Activated CD4-positive, alpha-beta T cell treated with anti-CD3 and anti-CD28 coated beads, Interleukin-2, amount 10 ng/mL, durations not matched to agents 24 days and 14 days (primary cell): ENCODE results near the gene MED12L. TPM values are rescaled to one million over a fixed set of nuclear protein-coding genes. Genes with fewer than 3 reads are reported as not detected.

Experiments
- DNase-seq: peaks from one replicate; pipeline ENCODE4 v3.0.0; 2022
- H3K27ac Mint-ChIP-seq: one replicate; pipeline ENCODE4 v1.8.0; 2022; ENCODE audit warnings: mild to moderate bottlenecking, mixed read lengths
- H3K27me3 Mint-ChIP-seq: one replicate; pipeline ENCODE4 v1.8.0; 2022; ENCODE audit warnings: mixed read lengths
- H3K36me3 Mint-ChIP-seq: one replicate; pipeline ENCODE4 v1.8.0; 2022; ENCODE audit warnings: low read depth, mild to moderate bottlenecking, mixed read lengths
- H3K4me1 Mint-ChIP-seq: one replicate; pipeline ENCODE4 v1.8.0; 2021; ENCODE audit warnings: mixed read lengths
- H3K4me3 Mint-ChIP-seq: one replicate; pipeline ENCODE4 v1.8.0; 2022; ENCODE audit warnings: mild to moderate bottlenecking, moderate library complexity, mixed read lengths
- H3K9me3 Mint-ChIP-seq: one replicate; pipeline ENCODE4 v1.8.0; 2021; ENCODE audit warnings: mixed read lengths
- intact Hi-C: fragments of 100-400 bp; cut with micrococcal nuclease; formaldehyde crosslinking; loops from one replicate; pipeline ENCODE4 v1.15.1; 2023
- total RNA-seq: library from RNA; stranded (reverse); gene quantifications from 2 replicates; pipeline ENCODE4 v1.2.3, GENCODE V29; 2022

Gene MED12L
- total RNA-seq, 1 donor from 2014 or later: 4.9 TPM

DNA sequence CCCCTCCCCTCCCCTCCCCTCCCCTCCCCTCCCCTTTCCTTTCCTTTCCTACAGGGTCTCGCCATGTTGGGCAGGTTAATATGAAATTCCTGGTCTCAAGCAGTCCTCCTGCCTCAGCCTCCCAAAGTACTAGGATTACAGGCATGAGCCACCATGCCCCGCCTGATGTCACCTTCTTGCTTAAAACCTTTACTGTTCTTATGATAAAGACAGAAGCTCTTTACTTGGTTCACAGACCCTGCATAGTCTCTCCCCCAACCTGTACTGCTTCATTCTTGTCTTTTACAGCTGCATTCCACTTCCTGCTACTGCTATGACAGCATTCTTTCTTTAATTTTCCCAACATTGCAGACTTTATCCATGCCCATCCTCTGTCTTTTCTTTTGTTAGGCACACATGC is 20.8 kb downstream of the MED12L start:
- H3K4me1 Mint-ChIP-seq: no peaks in the 10 kb centered on the region
- no peaks in the 10 kb centered on the region for H3K9me3 Mint-ChIP-seq
- intact Hi-C loops: no loop called here
- peaks cover 23% of the 10 kb centered on the region for H3K27me3 Mint-ChIP-seq
- DNase-seq: no peak
- no peak overlapping the region for H3K4me3 Mint-ChIP-seq
- no peak overlapping the region for H3K27ac Mint-ChIP-seq
- H3K36me3 Mint-ChIP-seq: no peaks in the 10 kb centered on the region

DNA sequence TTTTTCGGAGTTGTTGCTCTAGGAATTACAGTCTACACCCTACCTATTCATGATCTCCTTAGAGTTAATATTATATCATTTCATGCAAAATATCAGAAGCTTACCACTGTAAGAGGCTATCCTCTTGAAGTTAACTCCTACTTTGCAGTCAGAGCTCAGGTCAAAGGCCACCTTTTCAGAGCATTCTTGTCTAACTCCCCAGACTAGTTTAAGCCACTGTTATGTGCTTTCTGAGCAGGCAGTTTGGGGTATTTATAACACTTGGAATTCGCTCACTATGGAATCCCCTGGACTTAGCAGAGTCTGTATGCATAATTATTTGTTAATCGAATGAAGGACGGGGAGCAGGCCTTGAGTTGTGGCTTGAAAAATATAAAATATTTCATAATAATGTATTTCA is 21.7 kb downstream of the MED12L start:
- Mint-ChIP-seq H3K4me3 (no peak overlapping the region), H3K27me3 (peaks cover 15% of the 10 kb centered on the region), H3K27ac (no peak overlapping the region), H3K36me3 (no peaks in the 10 kb centered on the region), H3K4me1 (no peaks in the 10 kb centered on the region), H3K9me3 (no peaks in the 10 kb centered on the region)
- intact Hi-C loops: no loop called here
- DNase-seq: no peak

DNA sequence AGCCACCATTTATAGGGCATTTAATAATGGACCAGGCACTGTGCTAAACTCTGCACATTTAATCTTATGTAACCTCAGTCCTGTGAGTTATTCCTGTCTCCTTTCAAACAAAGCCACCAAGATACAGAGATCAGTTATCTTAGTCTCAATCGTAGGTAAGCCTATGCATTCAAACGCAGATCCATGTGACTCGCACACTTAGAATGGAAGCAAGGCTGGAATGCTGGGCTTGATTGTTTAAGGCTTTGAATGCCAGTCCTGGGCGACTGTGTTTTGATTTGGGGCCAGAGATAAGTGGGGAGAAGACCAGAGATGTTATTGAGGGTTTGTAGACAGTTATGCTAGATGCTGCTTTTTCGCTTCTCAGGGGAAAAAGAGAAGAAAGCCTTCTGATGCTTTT is 22.2 kb downstream of the MED12L start:
- peaks cover 12% of the 10 kb centered on the region for H3K27me3 Mint-ChIP-seq
- no peaks in the 10 kb centered on the region for H3K4me1 Mint-ChIP-seq
- H3K9me3 Mint-ChIP-seq: no peaks in the 10 kb centered on the region
- H3K27ac Mint-ChIP-seq: no peak overlapping the region
- H3K4me3 Mint-ChIP-seq: no peak overlapping the region
- intact Hi-C loops: no loop called here
- H3K36me3 Mint-ChIP-seq: no peaks in the 10 kb centered on the region
- no peak for DNase-seq

DNA sequence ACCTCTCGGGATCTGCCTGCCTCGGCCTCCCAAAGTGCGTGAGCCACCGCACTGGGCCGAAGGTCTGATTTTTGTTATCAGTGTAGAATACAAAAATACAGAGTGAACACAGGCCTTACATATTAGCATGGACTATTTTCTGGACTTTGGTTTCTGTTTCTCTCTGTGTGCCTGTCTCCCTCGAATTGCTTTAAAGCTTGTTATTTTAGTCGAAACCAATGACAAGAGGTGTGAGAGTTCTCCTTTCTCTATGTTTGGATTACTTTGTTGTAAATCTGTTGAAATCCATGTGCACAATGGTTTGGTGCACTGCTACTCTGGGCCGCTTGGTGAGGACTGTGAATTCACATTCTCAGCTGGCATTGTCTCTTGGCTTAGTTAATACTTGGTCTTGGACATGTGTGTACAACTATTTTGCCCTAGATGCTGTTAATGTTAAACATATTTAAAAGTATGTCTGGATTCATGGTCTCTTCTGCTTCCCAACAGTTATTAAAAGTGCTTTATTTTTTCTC is 23.9 kb downstream of the MED12L start:
- Mint-ChIP-seq H3K27me3 (peaks cover 13% of the 10 kb centered on the region), H3K36me3 (no peaks in the 10 kb centered on the region), H3K9me3 (no peaks in the 10 kb centered on the region), H3K27ac (no peak overlapping the region), H3K4me3 (no peak overlapping the region), H3K4me1 (no peaks in the 10 kb centered on the region)
- intact Hi-C loops: no loop called here
- no peak for DNase-seq

DNA sequence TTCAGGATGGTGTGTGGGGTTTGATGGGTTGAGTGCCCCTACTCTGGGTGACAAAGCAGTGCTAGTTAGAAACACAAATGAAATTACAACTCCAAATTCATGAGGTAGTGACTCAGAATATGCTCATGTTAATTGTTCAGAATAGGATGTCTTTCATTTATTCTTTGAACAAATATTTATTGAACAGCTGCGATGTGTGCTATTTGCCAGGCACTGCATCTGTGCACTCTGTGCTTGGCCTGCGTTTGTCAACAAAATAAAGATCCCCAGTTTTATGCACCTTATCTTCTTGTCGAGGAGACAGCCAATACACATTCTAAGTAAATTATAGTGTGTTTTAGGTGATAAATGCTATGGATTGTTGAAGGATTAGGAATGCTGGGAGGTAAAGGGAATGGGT is 27.3 kb downstream of the MED12L start:
- intact Hi-C loops: no loop called here
- H3K36me3 Mint-ChIP-seq: no peaks in the 10 kb centered on the region
- H3K27ac Mint-ChIP-seq: no peak overlapping the region

DNA sequence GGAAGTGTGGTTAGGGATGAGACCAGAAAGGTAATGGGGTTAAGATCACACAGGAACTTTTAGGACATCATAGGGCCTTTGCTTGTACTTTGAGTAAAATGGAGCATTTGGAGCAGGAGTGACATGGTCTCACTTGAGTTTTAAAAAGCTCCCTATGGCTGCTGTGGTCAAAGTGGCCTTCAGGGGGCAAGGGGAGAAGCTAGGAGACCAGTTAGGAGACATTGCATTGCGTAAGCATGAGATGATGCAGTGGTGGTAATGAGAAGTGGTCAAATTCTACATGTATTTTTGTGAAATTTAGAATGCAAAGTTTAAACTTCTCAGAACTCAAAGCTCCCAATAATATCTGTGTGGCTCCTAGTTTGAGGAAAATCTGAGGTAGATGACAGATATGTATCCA is 27.9 kb downstream of the MED12L start:
- peaks cover 17% of the 10 kb centered on the region for H3K27me3 Mint-ChIP-seq
- DNase-seq: no peak
- intact Hi-C loops: no loop called here
- no peak overlapping the region for H3K4me3 Mint-ChIP-seq
- no peaks in the 10 kb centered on the region for H3K36me3 Mint-ChIP-seq
- no peaks in the 10 kb centered on the region for H3K9me3 Mint-ChIP-seq
- no peaks in the 10 kb centered on the region for H3K4me1 Mint-ChIP-seq
- H3K27ac Mint-ChIP-seq: no peak overlapping the region

More for the DNA sequence above, 27.3 kb downstream of the MED12L start:
- DNase-seq: no peak
- Mint-ChIP-seq H3K4me3 (no peak overlapping the region), H3K4me1 (no peaks in the 10 kb centered on the region), H3K27me3 (peaks cover 21% of the 10 kb centered on the region), H3K9me3 (no peaks in the 10 kb centered on the region)

DNA sequence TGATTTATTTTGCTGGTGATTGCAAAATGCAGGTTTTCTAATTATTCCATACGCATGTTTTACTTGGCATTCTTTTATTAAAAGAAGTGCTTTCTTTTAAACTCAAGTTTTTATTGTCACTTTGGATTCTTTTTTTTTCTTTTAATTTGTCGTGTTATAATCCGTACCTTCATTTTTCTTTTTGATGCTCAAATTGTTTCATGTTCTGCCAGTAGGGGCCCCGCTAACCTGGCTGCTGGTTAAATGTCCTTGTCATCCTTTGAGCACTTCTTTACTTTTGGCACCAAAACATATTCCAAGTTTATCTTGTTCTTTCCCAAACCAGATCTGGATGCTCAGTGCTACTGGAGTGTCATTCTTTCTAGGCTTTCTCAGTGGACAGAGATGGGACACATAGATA is 31.6 kb downstream of the MED12L start:
- H3K27ac Mint-ChIP-seq: no peak overlapping the region
- H3K27me3 Mint-ChIP-seq: peaks cover 15% of the 10 kb centered on the region
- no peaks in the 10 kb centered on the region for H3K4me1 Mint-ChIP-seq
- no peak for DNase-seq
- H3K9me3 Mint-ChIP-seq: no peaks in the 10 kb centered on the region
- no peak overlapping the region for H3K4me3 Mint-ChIP-seq
- intact Hi-C loops: no loop called here
- no peaks in the 10 kb centered on the region for H3K36me3 Mint-ChIP-seq

DNA sequence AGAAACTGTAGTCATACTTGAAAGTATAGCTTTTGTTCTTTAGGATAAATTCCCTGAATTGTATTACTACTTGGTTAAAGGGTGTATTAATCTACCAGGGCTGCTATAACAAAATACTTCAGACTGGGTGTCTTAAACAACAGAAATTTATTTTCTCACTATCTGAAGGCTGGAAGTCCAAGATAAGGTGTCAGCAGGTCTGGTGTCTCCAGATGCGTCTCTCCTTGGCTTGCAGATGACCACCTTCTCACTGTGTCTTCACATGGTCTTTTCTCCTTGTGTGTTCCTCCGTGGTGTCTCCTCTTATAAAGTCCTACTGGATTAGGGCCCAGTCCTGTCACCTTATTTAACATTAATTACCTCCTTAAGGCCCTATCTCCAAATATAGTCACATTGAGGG is 33.7 kb downstream of the MED12L start:
- Mint-ChIP-seq H3K4me1 (no peaks in the 10 kb centered on the region), H3K9me3 (no peaks in the 10 kb centered on the region), H3K27me3 (peaks cover 11% of the 10 kb centered on the region), H3K27ac (no peak overlapping the region), H3K4me3 (no peak overlapping the region), H3K36me3 (no peaks in the 10 kb centered on the region)
- intact Hi-C loops: no loop called here
- DNase-seq: no peak

DNA sequence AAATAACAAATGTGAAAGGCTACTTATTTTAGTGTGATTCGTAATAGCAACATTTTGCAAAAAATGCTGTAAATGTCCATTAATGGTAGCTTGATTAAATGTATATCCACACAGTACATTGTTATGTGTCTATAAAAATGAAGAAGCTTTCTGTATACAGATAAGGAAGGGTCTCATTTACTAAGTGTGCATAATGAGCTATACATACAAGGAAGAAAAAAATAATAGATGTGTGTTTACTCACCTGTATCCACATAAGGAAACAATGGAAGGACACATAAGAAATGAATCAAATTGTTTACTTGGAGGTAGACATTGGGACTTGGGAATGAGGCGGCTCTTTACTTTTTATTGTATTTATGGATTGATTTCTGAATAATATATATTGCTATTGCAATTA is 34.9 kb downstream of the MED12L start:
- Mint-ChIP-seq H3K36me3 (no peaks in the 10 kb centered on the region), H3K9me3 (no peaks in the 10 kb centered on the region), H3K27me3 (peaks cover 5% of the 10 kb centered on the region), H3K4me1 (no peaks in the 10 kb centered on the region), H3K4me3 (no peak overlapping the region), H3K27ac (no peak overlapping the region)
- intact Hi-C loops: no loop called here
- no peak for DNase-seq

DNA sequence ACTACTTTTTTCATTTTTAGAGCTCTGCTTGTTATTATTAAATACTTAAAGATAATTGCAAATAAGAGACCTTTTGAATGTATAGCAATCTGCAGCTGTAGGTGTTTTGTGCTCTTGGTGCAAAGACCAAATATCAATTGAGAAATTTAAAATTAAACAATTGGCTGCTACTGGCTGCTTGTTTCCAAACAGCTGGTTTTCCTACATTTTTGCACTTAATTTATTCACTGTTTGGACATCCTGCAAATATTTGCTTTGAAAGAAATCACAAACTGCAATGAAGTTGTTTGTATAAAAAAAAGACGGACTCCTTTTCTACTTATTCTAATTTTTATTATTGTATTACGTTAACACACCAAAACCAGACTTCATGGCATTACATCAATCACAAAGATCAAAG is 35.6 kb downstream of the MED12L start:
- peaks cover 5% of the 10 kb centered on the region for H3K27me3 Mint-ChIP-seq
- H3K4me1 Mint-ChIP-seq: no peaks in the 10 kb centered on the region
- H3K36me3 Mint-ChIP-seq: no peaks in the 10 kb centered on the region
- no peak for DNase-seq
- no peak overlapping the region for H3K27ac Mint-ChIP-seq
- H3K4me3 Mint-ChIP-seq: no peak overlapping the region
- intact Hi-C loops: no loop called here
- no peaks in the 10 kb centered on the region for H3K9me3 Mint-ChIP-seq

DNA sequence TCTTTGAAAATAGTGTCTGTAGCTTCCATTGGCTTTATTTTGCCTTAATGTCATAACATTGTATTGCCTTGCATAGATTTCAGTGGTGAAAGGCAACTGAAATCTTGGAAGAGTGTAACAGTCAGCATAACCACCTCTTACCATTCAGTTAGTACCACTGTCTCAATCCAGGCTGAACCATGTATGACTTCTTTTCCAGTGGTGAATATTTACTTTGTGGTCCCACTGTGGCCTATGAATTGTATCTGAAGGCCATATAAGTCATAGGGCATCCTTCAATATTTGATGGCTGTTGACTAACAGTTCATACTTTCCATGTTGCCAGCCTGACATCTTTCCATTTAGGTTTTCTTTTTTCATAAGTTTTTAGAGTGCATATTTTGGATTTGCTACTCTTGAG is 38.4 kb downstream of the MED12L start:
- Mint-ChIP-seq H3K4me1 (no peaks in the 10 kb centered on the region), H3K4me3 (no peak overlapping the region), H3K27me3 (no peaks in the 10 kb centered on the region), H3K36me3 (no peaks in the 10 kb centered on the region), H3K27ac (no peak overlapping the region), H3K9me3 (no peaks in the 10 kb centered on the region)
- DNase-seq: no peak
- intact Hi-C loops: no loop called here

DNA sequence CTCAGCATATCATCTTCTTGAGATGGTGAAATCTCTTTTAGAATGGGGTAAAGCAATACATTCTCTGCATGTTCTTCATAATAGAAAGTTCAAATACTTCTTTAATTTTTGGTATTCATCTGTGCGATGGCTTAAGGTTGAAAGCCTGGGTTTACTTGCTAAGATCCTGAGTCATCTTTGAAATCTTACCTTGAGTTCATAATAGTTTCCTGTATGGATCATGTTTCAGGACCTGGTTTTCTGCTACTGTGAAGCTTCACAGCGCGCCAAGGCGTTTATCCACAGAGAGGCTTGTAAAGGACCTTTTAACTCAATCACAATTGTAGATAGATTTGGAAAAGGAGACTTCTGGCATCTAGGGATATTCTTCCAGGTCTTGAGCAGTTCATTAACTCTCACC is 39.0 kb downstream of the MED12L start:
- Mint-ChIP-seq H3K9me3 (no peaks in the 10 kb centered on the region), H3K36me3 (no peaks in the 10 kb centered on the region), H3K4me1 (no peaks in the 10 kb centered on the region), H3K4me3 (no peak overlapping the region), H3K27me3 (no peaks in the 10 kb centered on the region), H3K27ac (no peak overlapping the region)
- no peak for DNase-seq
- intact Hi-C loops: no loop called here

DNA sequence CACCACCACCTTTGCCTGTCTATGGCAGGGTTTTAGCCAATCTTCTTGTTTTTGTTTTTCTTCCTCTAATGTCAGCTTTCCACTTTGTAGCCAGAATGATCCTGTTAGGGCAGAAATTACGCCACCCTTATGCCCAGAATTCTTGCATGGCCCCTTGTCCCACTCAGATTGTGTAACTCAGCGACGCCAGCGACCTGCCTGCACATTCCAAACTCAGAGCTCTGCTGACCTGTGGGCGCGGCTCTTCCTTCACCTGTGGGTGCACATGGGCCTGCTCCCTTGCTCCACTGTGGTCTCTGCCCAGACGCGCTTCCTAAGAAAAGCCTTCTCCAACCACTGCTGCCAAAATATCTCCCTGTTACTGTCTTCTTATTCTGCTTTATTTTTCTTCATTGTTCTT is 45.0 kb downstream of the MED12L start:
- no peaks in the 10 kb centered on the region for H3K36me3 Mint-ChIP-seq
- H3K27me3 Mint-ChIP-seq: peaks cover 14% of the 10 kb centered on the region
- H3K9me3 Mint-ChIP-seq: no peaks in the 10 kb centered on the region
- no peak for DNase-seq
- no peak overlapping the region for H3K27ac Mint-ChIP-seq
- H3K4me3 Mint-ChIP-seq: no peak overlapping the region
- peaks cover 7% of the 10 kb centered on the region for H3K4me1 Mint-ChIP-seq
- intact Hi-C loops: no loop called here

DNA sequence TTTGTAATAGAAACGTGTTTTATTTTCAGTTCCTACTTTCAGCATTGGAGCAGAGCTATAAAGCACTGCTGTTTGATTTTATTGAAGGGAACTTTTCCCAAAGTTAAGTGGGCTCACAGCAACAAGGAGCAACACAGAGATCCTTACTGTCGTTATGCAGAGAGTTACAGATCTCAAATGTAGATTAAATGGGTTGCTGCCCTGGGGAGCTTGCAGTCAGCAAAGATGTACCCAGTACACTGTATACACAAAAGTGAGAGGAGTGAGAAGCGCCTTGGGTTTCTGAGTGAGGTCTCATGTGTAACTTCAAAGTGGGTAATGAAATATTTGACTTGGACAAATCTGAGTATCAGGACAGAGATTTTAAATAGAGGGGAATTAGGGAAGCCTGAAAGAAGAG is 47.7 kb downstream of the MED12L start:
- H3K27me3 Mint-ChIP-seq: peaks cover 15% of the 10 kb centered on the region
- DNase-seq: no peak
- no peaks in the 10 kb centered on the region for H3K9me3 Mint-ChIP-seq
- peaks cover 17% of the 10 kb centered on the region for H3K4me1 Mint-ChIP-seq
- no peak overlapping the region for H3K27ac Mint-ChIP-seq
- no peaks in the 10 kb centered on the region for H3K36me3 Mint-ChIP-seq
- intact Hi-C loops: no loop called here
- H3K4me3 Mint-ChIP-seq: no peak overlapping the region

DNA sequence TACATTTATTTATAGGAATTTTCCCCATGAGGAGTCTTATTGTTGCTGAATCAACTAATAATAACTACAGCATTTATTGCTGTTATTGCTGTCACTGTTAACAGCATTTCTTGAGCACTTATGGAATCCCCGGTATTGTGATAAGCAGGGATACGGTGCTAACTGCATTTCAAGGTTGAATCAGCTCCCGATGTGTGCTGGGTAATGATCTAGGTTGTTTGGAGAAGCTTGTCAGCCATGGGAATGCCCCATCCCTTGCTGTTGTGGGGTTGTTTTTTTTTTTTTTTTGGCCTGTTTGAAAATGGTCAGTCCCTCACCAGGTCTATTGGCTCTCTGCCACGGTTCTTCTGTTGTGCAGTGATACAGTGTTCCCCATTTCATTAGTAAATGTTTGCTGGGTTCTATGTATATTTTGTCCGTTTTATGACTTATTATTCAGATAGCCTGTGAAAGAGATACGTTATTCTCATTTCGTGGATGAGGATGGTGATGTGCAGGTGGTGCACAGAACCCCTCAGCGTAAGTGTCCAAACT is 48.5 kb downstream of the MED12L start:
- no peaks in the 10 kb centered on the region for H3K9me3 Mint-ChIP-seq
- no peak overlapping the region for H3K27ac Mint-ChIP-seq
- peaks cover 17% of the 10 kb centered on the region for H3K4me1 Mint-ChIP-seq
- no peak for DNase-seq
- H3K27me3 Mint-ChIP-seq: peaks cover 20% of the 10 kb centered on the region
- no peak overlapping the region for H3K4me3 Mint-ChIP-seq
- H3K36me3 Mint-ChIP-seq: no peaks in the 10 kb centered on the region
- intact Hi-C loops: no loop called here
